Activated CD8-positive, alpha-beta memory T cell treated with anti-CD3 and anti-CD28 coated beads, Interleukin-2, amount 50 U/mL, for 1 hour (primary cell): ENCODE results near the gene FBXO10.
"Not testable (repeated sequence)": the region's sequence is repeated elsewhere in the genome, so short reads cannot be mapped to it uniquely, and the experiment has no call there.

Experiments
- DNase-seq: peaks from one replicate; pipeline ENCODE4 v3.0.0-alpha.2; 2020; ENCODE audit errors: extremely low read depth

Gene FBXO10

DNA sequence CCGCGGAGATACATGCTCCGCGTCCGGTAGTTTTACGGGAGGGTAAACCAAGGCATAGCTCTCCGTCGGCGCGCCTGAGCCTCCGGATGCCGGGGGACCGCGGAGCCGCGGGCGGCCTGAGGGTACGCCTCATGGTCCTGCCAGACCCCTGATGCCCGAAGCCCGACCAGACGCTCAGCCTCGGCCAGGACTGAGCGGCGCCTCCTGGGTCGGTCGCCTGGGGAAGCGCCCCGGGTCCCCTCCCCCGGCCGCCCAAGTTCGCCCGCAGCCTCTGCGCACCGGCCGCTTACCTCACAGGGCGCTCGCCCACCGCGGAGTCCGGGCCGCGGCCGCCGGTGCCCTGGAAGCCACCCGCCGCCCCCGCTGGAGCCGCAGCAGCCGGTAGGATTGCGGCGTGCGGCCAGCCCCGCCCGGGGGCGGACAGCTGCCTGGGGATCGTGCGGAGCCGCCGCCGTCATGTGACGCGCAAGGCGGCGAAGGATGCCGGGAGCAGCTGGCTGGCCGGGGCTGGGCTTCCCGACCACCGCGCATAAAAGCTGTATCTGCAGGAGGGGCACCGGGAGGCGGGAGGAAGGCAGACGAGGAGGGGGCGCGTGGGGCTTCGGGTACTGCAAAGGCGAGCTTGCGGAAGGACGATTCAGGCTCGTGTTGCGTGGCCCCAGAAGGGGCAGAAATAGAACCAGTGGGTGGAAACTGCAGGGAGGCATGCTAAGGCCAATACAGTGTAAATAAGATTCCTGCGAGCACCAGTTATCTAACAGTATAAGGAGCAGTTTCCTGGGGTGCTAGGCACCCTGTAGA, at the start of gene FBXO10:
Gene FBXO10, minus strand, starts transcription at position 460 of the 801 bp plus-strand sequence. CDS start 34,612 bp downstream, outside the sequence.
- no peak for DNase-seq

GRCh38 chr9:37625758-37626147, 49.6 kb upstream of the FBXO10 start:
- DNase-seq = no peak

GRCh38 chr9:37625036-37625757, 49.0 kb upstream of the FBXO10 start:
- DNase-seq = no peak

DNA sequence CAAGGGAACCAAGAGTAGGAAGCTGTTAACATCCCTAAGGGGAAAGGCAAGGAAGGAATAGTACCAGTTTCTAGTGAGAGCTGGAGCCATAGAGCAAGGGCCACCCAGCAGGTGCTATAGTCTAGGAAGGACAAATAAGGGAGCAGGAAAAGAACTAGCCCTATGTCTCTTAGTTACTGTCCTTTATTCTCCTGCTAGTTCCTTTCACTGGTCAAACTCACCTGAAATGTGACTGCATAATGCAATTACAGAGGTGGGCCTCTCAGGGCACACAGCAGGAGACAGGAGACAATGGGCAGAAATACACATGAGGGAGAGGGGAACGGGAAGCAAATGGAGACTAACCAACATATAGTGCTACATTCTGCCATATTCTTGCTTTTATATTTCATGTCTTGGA, 47.9 kb upstream of the FBXO10 start:
- no peak for DNase-seq

DNA sequence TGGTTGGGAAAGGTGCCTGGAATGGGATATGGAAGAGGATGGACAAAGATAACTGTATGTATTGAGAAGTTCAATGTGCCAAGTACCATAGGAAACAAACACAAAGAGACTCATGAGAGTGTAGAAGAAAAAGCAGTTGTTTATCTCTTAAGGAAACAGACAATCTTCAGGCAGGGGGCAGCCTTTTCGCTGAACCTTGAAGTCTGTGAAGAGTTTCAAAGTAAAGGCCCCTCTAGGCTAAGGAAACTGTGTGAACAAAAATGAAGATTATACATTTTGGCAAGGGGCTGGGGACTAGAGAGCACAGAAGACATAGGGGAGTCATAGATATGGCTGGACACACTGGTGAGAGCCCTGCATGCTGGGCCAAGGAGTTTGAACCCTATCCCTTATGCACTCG, 47.1 kb upstream of the FBXO10 start:
- DNase-seq = no peak

DNA sequence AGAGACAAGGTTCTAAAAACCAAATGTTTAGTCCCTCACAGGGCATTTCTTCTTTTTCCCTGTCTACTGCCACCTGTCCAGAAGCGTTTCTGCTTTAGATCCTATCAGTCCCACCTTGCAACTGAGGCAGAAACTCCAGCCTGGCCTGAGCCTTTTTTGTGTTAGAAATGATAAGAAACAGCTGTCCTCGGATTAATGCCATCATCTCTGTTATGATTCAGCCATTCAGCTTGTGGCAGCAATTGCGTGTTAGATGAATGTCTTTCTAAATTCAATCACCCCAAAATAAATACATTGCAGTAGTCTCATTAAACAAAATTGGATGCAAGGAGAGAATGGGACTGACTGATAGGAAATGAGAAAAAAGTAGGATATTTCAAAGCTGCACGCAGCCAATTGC, 46.3 kb upstream of the FBXO10 start:
- no peak for DNase-seq

DNA sequence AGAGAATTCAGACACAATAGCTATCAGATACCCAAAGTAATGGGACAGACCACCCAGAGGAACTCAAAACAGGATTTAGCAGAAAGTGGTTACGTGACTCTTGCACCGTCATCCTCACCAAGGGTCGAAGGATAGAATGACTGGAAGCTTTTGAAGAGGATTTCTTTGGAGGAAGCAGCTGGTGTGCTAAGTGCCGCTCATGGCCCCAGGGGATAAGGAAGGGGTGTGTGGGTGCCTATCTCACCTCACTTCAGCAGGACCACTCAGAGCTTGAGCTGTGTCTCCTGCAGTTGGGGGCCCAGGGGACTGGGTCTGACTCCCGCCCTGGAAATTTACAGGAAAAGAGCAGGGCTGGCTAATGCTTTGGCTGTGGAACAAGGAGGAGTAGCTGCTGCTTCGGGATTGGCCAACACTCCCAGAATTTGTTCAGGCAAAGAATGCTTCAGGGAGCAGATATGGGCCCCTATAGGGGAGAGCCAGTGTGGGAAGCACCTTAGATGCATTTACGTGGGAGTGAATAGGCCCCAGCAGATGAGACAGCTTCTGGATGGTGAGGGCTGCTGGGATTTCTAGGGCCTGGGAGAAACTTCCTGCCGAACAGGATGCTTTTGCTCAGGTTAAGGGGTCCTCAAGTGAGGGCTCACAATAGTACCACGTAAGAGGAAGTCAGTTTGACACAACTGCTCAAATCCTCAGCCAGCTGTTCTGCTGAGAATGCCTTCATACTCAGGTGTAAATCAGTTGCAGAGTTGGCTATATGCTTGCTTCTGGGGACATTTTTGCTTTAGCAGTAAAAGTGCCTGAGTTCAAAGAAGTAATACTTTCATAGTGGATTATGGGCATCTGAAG, 45.3 kb upstream of the FBXO10 start:
- no peak for DNase-seq

DNA sequence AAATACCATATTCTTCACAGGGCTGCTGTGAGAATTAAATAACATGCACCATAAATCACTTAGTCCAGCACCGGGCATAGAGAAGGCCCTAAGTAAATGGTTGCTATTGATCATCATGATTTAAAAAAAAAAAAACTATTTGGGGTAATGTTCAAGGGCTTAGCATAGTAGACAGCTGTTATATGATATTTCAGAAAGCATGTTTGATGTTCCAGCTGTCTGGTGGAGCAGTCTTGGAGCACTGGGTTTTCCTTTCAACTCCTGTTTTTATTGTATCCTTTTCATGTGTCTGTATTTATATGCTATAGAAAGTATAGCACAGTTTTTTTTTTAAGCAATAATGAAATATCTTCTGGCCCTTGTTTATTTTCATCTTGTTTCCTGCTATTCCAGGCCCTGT, 44.2 kb upstream of the FBXO10 start:
- DNase-seq = no peak

DNA sequence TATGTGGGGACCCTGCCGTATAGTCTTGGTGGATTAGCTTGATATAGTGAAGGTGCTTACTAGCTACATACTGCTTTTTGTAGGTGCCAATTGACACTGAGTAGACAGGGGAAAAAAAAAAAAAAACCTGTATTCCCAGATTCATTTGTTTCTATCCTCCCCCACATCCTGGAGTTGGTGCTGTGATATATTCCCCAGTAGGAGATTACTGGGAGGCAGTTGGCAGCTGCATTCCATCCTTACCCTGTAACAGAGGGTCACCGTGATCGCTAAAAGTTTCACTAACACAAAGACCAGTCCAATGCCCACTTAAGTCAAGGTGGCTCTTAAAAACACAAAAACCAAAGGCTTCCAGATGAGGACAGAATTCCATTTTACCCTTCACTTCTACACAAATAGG, 43.6 kb upstream of the FBXO10 start:
- DNase-seq = no peak

DNA sequence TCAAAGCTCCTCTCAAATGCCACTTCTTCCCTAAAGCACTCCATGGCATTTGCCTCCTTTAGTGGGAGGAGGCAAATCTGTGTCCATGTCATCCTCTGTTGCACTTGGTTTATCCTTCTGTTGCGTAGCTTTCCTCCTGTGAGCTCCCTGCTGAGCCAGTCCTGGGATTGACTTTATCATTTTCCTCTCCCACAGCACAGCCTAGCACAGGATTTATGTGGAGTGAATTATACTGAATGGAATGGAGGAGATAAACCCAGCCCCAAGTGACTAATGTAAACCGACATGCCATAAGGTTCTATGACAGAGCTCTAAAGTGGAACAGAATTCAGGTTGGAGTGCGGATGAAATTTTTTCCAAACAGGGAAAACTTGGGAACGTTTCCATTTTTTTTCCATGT, 42.6 kb upstream of the FBXO10 start:
- no peak for DNase-seq

DNA sequence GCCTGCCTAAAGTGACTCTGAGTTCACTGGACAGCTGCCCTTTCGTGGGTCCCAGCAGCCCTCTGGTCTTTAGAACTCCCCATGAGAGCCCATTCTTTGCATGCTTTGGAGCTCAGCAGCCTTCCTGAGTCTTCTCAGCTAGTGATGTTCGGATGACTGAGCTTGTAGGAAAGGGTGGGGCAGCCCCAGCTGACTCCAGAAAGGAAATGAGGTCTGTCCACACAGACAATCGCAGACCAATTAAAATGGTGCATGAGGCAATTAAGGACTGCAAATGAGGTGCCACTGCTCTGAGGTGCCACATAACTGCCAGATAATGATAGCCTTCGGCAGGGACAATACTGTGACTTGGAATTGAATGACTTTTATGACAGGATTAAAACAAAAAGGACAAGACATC, 41.7 kb upstream of the FBXO10 start:
- DNase-seq = no peak

DNA sequence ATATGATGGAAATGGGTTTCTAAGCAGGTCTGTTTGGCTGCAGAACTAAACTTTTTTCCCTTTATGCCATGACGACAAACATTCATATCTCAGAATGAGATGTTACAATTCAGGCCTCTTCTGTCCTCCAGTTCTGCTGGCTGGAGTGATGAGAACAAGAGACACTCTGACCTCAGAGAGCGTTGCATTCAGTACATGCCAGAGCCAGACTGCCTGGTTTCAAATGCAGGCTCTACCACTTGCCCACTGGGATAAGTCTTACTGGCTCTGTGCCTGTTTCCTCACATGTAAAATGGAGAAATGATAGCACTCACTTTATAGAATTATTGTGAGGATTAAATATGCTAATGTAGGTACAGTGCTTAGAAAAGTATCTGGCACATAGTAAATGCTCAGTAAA, 41.0 kb upstream of the FBXO10 start:
- DNase-seq = no peak

DNA sequence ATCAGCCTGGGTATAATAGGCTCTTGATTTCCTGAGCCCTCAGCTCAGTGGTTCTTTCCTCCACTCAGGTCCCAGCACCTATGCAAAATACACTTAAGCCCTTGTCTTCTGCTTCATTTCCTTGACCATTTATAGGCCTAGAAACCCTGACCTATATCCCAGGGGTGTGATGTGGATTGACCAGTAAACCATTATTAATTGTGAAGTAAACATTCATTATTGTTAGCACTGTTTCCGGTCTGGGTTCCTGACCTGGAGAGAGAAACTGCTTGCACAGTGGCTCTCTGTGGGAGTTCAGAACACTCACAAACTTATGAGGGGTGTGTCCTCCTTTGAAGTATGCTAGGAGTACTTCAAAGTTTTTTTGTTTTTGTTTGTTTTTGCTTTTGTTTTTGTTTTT, 35.8 kb upstream of the FBXO10 start:
- no peak for DNase-seq

DNA sequence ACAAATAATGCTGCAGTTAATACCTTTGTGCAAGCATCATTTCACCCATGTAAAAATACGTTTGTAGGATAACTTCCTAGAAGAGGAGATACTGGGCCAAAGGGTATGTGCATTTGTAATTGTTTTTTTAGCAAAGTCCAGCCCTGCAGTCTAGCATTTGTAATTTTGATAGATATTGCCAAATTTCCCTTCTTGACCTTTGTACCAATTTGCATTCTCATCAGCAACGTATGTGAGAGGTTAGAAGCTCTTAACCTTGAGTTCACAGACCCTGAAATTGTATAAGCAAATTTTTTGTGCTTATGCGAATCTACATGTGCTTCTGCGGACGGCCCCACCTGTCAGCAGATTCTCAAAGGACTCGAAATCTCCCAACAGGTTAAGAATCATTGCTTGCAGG, 34.8 kb upstream of the FBXO10 start:
- no peak for DNase-seq

- DNase-seq = no peak
These were observed 33.7 kb upstream of the FBXO10 start for GRCh38 chr9:37609735-37610397.

DNA sequence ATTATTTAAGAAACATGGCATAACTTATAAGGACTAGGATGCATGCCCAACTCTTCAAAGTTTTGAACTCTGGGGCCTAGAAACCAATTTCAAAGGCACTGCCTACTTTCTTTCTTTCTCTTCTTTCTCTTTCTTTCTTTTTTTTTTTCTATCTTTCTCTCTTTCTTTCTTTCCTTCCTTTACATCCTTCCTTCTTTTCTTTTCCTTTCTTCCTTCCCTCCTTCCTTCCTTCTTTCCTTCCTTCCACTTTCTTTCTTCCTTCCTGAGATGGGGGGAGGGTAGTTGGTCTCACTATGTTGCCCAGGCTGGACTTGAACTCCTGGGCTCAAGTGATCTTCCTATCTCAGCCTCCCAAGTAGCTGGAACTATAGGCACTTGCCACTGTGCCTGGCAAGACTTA, 32.1 kb upstream of the FBXO10 start:
- no peak for DNase-seq

DNA sequence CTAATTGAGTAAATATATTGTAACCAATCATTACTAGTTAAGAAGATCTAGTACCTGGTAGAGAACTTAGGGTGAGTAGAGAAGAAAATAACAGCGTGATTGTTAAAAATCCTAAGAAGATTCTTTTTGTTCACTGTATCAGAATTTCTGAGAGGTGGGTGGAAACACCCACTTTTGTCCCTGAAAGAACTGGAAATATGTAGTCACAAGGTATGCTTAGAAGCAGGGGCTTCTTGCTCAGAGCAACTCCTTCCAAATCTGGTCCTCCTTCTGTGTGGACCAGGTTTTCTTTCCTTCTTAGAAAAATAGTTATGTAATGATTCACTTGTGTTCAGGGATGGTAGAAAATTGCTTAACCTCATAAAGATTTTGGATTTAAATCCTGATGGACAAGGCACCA, 28.1 kb upstream of the FBXO10 start:
- no peak for DNase-seq

DNA sequence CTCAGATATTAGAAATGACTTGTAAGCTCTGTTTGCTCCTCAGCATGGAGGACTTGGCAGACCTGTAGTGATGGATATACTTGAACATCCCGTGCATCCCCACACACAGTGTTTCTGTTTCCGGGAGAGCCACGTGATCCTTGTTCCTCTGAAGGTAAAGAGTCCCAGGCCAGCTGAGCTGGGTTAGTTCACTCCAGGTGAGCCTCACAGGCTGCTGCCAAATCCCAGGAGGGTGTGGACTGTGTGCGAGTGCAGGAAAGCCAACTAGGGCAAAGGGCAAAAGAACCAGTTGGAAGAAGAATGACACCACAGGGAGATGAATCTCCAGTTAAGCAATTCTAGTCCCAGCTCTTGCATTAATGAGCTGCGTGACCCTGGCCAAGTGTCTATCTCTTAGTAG, 26.6 kb upstream of the FBXO10 start:
- no peak for DNase-seq

DNA sequence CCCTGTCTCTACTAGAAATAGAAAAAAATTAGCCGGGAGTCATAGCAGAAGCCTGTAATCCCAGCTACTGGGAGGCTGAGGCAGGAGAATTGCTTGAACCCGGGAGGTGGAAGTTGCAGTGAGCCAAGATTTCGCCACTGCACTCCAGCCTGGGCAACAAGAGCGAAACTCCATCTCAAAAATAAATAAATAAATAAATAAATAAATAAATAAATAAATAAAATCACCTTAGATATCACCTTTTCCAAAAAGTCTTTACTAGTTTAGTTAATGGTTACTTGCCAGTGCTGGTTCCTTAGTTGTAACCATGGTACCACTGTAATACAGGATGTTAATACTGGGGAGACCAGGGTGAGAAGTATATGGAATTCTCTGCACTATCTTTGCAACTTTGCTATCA, 25.9 kb upstream of the FBXO10 start:
- not testable (repeated sequence) for DNase-seq

GRCh38 chr9:37596504-37596903, 20.3 kb upstream of the FBXO10 start:
- DNase-seq = no peak

DNA sequence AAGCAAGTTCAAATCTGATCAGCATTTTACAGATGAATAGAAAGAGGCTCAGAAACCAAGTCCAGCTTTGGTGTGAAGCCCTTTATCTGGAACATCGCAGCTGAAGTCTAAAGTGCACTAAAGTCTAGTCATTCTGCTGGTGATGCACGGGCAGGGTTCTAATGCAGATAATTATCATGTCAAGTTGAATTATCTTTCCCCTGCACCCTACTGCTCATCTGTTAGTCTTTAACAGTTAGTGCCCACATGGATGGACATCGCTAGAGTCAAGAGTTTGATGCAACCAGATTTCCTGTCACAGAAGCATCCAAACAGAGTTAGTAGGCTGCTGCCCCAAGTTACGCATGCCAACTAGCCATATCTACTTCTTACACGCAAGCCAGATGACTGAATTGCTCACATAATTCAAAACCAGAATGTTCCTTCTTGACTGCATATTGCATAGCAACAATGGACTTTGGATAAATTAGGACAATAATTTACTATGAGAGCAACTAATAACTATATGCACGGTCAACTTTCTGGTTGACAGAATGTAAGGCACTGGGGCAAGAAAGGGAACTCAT, 17.8 kb upstream of the FBXO10 start:
- no peak for DNase-seq
